Mucosa of descending colon (tissue), 3 donors: ENCODE data around the gene PET117. TPM values are rescaled to one million over a fixed set of nuclear protein-coding genes. Genes with fewer than 3 reads are reported as not detected.

ENCODE experiments used
- ATAC-seq: fragments of 200-7000 bp; cut with Tn5 transposase; one replicate; pipeline ENCODE4 v1.9.1; 2020; ENCODE audit warnings: mild to moderate bottlenecking, moderate library complexity
- DNase-seq, 3 donors: peaks; one replicate each; pipeline ENCODE4 v3.0.0-alpha.2; 2020
- H3K36me3 ChIP-seq: fragments of 200-600 bp; one replicate; pipeline ENCODE4 v1.8.0; 2021; ENCODE audit warnings: low read depth, mild to moderate bottlenecking
- H3K4me1 ChIP-seq: fragments of 200-600 bp; one replicate; pipeline ENCODE4 v1.8.0; 2021; ENCODE audit warnings: low read depth, mild to moderate bottlenecking
- H3K4me3 ChIP-seq: fragments of 200-600 bp; one replicate; pipeline ENCODE4 v1.8.0; 2021; ENCODE audit warnings: mild to moderate bottlenecking
- H3K9me3 ChIP-seq: fragments of 200-600 bp; one replicate; pipeline ENCODE4 v1.8.0; 2021; ENCODE audit warnings: mild to moderate bottlenecking
- CTCF ChIP-seq: fragments of 200-600 bp; IDR thresholded peaks from one replicate; pipeline ENCODE4 v1.8.0; 2022; ENCODE audit warnings: antibody characterized with exemption, mild to moderate bottlenecking
- intact Hi-C, 2 donors: fragments of 100-400 bp; cut with DNase I in 1 of 2; cut with micrococcal nuclease in 1 of 2; formaldehyde crosslinking; loops; one replicate each; pipeline versions ENCODE4 v1.11.0 to v1.11.1; 2022; cut with DNase I, micrococcal nuclease
- total RNA-seq, 3 donors: library from RNA; stranded (reverse); fragmentation: NEBNext Ultra II Directional in 2 of 3; extraction: Animal tissue kit (Norgen Biotek cat#: 25700) in 2 of 3; gene quantifications; one replicate each; pipeline versions ENCODE4 v1.2.1 to v1.2.4, GENCODE V29; 2021 to 2023
- donor health status: DM: no; HTN: no; CAD: no; lungs with moderate emphysema.
- donor health status: DM: no; HTN: no; CAD: no.
- donor health status: DM: no; HTN: yes; CAD: no.

The PET117 gene
- total RNA-seq, 3 donors from 2014 or later, result 13.6 to 25.6 (median 14.7) TPM

- no peak overlapping the region for H3K4me3 ChIP-seq
- no peaks in the 10 kb centered on the region for H3K4me1 ChIP-seq
- TF ChIP-seq CTCF, result no peak
- peaks cover 9% of the 10 kb centered on the region for H3K9me3 ChIP-seq
- intact Hi-C loops, result no loop called here
- H3K36me3 ChIP-seq, result no peaks in the 10 kb centered on the region
- peak; percentile 79 for ATAC-seq
- no peak for DNase-seq
Observed at GRCh38 chr20:18180815-18181214, 43.2 kb downstream of the PET117 start.

GRCh38 chr20:18187020-18187419 lies 49.4 kb downstream of the PET117 start:
- no peak for ATAC-seq
- TF ChIP-seq CTCF, result no peak
- intact Hi-C loops, result no loop called here
- Histone ChIP-seq H3K36me3 (peaks cover 4% of the 10 kb centered on the region), H3K4me1 (no peaks in the 10 kb centered on the region), H3K4me3 (no peak overlapping the region), H3K9me3 (no peaks in the 10 kb centered on the region)
- DNase-seq, result no peak

- intact Hi-C loops, result no loop called here
- Histone ChIP-seq H3K4me3 (no peak overlapping the region), H3K9me3 (no peaks in the 10 kb centered on the region), H3K4me1 (no peaks in the 10 kb centered on the region), H3K36me3 (peaks cover 4% of the 10 kb centered on the region)
- no peak for DNase-seq
- TF ChIP-seq CTCF, result no peak
- ATAC-seq, result no peak
Observed at GRCh38 chr20:18188434-18188833, 50.8 kb downstream of the PET117 start.

- Histone ChIP-seq H3K36me3 (peaks cover 4% of the 10 kb centered on the region), H3K4me1 (no peaks in the 10 kb centered on the region), H3K4me3 (no peak overlapping the region), H3K9me3 (no peaks in the 10 kb centered on the region)
- intact Hi-C loops, result no loop called here
- DNase-seq (no peak), ATAC-seq (no peak)
- no peak for TF ChIP-seq CTCF
Observed at GRCh38 chr20:18190338-18191233, 52.9 kb downstream of the PET117 start.

- DNase-seq (no peak), ATAC-seq (peak; percentile 24)
- no peak for TF ChIP-seq CTCF
- Histone ChIP-seq H3K4me1 (no peaks in the 10 kb centered on the region), H3K36me3 (peaks cover 4% of the 10 kb centered on the region), H3K4me3 (no peak overlapping the region), H3K9me3 (no peaks in the 10 kb centered on the region)
- intact Hi-C loops, result no loop called here
Observed at GRCh38 chr20:18191306-18191705, 53.6 kb downstream of the PET117 start.

Other genes starting within 250 kb of the PET117 start
- gene SNX5, start 169.1 kb upstream of the PET117 start, total RNA-seq, result 100 to 1,000 TPM in 2 of 3 donors, 10 to 100 TPM in 1; 70.3 to 117 (median 105) TPM
- gene MGME1, start 168.8 kb upstream of the PET117 start, total RNA-seq, result 10 to 100 TPM; 10.9 to 25.9 (median 22.3) TPM
- gene OVOL2, start 79.9 kb upstream of the PET117 start, total RNA-seq, result 10 to 100 TPM; 11.5 to 36.3 (median 15.2) TPM
- gene KAT14, start within 50 bp of the PET117 start, total RNA-seq, result 10 to 100 TPM; 13.0 to 23.4 (median 16.6) TPM
- 10 to 100 TPM in 2 of 3 donors, 1 to 10 TPM in 1; 6.1 to 14.3 (median 11.8) TPM for gene ZNF133, start 150.7 kb downstream of the PET117 start, total RNA-seq